H9 (cell line): ENCODE results near the gene ZNF428. TPM values are rescaled to one million over a fixed set of nuclear protein-coding genes. Genes with fewer than 3 reads are reported as not detected.

Source experiments
- DNase-seq: peaks from one replicate; pipeline ENCODE4 v3.0.0-alpha.2; 2017
- H2AFZ ChIP-seq: one replicate; pipeline ENCODE4 v1.6.1; 2013; ENCODE audit warnings: mild to moderate bottlenecking, low read length, control low read depth, moderate library complexity
- H2AK5ac ChIP-seq: 2 replicates; pipeline ENCODE4 v1.6.1; 2013; ENCODE audit warnings: low read length, control low read depth, mixed read lengths; ENCODE audit not compliant: insufficient read length
- H2BK120ac ChIP-seq: one replicate; pipeline ENCODE4 v1.6.1; 2013; ENCODE audit warnings: low read depth, mild to moderate bottlenecking, low read length, control low read depth, inconsistent platforms; ENCODE audit not compliant: poor library complexity, severe bottlenecking
- H2BK12ac ChIP-seq: 2 replicates; pipeline ENCODE4 v1.6.1; 2013; ENCODE audit warnings: low read length, control low read depth, mixed read lengths, low read depth; ENCODE audit not compliant: insufficient read length
- H2BK15ac ChIP-seq: 2 replicates; pipeline ENCODE4 v1.6.1; 2013; ENCODE audit warnings: low read depth, low read length, control low read depth
- H2BK20ac ChIP-seq: one replicate; pipeline ENCODE4 v1.6.1; 2013; ENCODE audit warnings: low read depth, mild to moderate bottlenecking, low read length, control low read depth, inconsistent platforms; ENCODE audit not compliant: poor library complexity, severe bottlenecking
- H2BK5ac ChIP-seq: 2 replicates; pipeline ENCODE4 v1.6.1; 2013; ENCODE audit warnings: low read length, control low read depth, mixed read lengths; ENCODE audit not compliant: insufficient read length
- H3K14ac ChIP-seq: 2 replicates; pipeline ENCODE4 v1.6.1; 2013; ENCODE audit warnings: low read length, control low read depth; ENCODE audit not compliant: insufficient read depth
- H3K18ac ChIP-seq: 2 replicates; pipeline ENCODE4 v1.6.1; 2013; ENCODE audit warnings: low read depth, mild to moderate bottlenecking, mixed read lengths, low read length, control low read depth; ENCODE audit not compliant: insufficient read length
- H3K23ac ChIP-seq: 2 replicates; pipeline ENCODE4 v1.6.1; 2013; ENCODE audit warnings: low read length, control low read depth, mixed read lengths, low read depth; ENCODE audit not compliant: insufficient read length
- H3K23me2 ChIP-seq: 2 replicates; pipeline ENCODE4 v1.6.1; 2013; ENCODE audit warnings: low read depth, mild to moderate bottlenecking, mixed read lengths, low read length, control low read depth; ENCODE audit not compliant: insufficient read length, poor library complexity, severe bottlenecking
- H3K27ac ChIP-seq: 2 replicates; pipeline ENCODE4 v1.5.1; 2013; ENCODE audit warnings: low read length, control low read depth, mixed read lengths, low read depth; ENCODE audit not compliant: insufficient read length
- H3K27me3 ChIP-seq: 2 replicates; pipeline ENCODE4 v1.6.1; 2013; ENCODE audit warnings: low read length, control low read depth, inconsistent platforms; ENCODE audit not compliant: insufficient read depth
- H3K4ac ChIP-seq: 2 replicates; pipeline ENCODE4 v1.6.1; 2013; ENCODE audit warnings: low read depth, mild to moderate bottlenecking, control low read depth, inconsistent platforms, low read length, moderate library complexity
- H3K4me1 ChIP-seq: 2 replicates; pipeline ENCODE4 v1.6.1; 2013; ENCODE audit warnings: low read length, control low read depth, inconsistent platforms; ENCODE audit not compliant: insufficient read depth
- H3K4me2 ChIP-seq: 2 replicates; pipeline ENCODE4 v1.6.1; 2013; ENCODE audit warnings: low read length, control low read depth, mixed read lengths; ENCODE audit not compliant: insufficient read length, insufficient read depth
- H3K56ac ChIP-seq: 2 replicates; pipeline ENCODE4 v1.6.1; 2013; ENCODE audit warnings: low read depth, mild to moderate bottlenecking, mixed read lengths, low read length, control low read depth; ENCODE audit not compliant: insufficient read length
- H3K79me1 ChIP-seq: 2 replicates; pipeline ENCODE4 v1.6.1; 2013; ENCODE audit warnings: low read depth, mild to moderate bottlenecking, moderate library complexity, low read length, control low read depth, inconsistent platforms; ENCODE audit not compliant: insufficient read depth, poor library complexity, severe bottlenecking
- H3K79me2 ChIP-seq: 2 replicates; pipeline ENCODE4 v1.6.1; 2013; ENCODE audit warnings: low read length, control low read depth, inconsistent platforms; ENCODE audit not compliant: insufficient read depth
- H3K9ac ChIP-seq: 2 replicates; pipeline ENCODE4 v1.6.1; 2013; ENCODE audit warnings: low read length, control low read depth, mixed read lengths; ENCODE audit not compliant: insufficient read length; ENCODE audit errors: extremely low read depth
- H3K9me3 ChIP-seq: one replicate; pipeline ENCODE4 v1.6.1; 2013; ENCODE audit warnings: low read depth, low read length, inconsistent platforms; ENCODE audit not compliant: control insufficient read depth
- H3T11ph ChIP-seq: one replicate; pipeline ENCODE4 v1.6.1; 2013; ENCODE audit warnings: mild to moderate bottlenecking, low read length, control low read depth, inconsistent platforms
- H4K20me1 ChIP-seq: one replicate; pipeline ENCODE4 v1.6.1; 2013; ENCODE audit not compliant: control insufficient read depth, insufficient read length, insufficient read depth
- H4K5ac ChIP-seq: 2 replicates; pipeline ENCODE4 v1.6.1; 2013; ENCODE audit warnings: low read depth, mild to moderate bottlenecking, mixed read lengths, low read length, control low read depth; ENCODE audit not compliant: insufficient read length
- H4K8ac ChIP-seq: replicated peaks from 2 replicates; pipeline ENCODE4 v1.6.1; 2013; ENCODE audit warnings: low read length, control low read depth, mixed read lengths, low read depth; ENCODE audit not compliant: insufficient read length
- H4K91ac ChIP-seq: 2 replicates; pipeline ENCODE4 v1.6.1; 2013; ENCODE audit warnings: low read depth, mild to moderate bottlenecking, moderate library complexity, mixed read lengths, low read length, control low read depth; ENCODE audit not compliant: insufficient read length
- H3K27ac Mint-ChIP-seq, 3 experiments: 2 replicates in 2 of 3; 3 replicates in 1 of 3; pipeline ENCODE4 v1.8.0; 2020 to 2021; ENCODE audit warnings: mixed read lengths in 3 of 3, mild to moderate bottlenecking in 1 of 3, moderate library complexity in 1 of 3
- H3K27me3 Mint-ChIP-seq: 2 replicates; pipeline ENCODE4 v1.8.0; 2021; ENCODE audit warnings: low read depth, mild to moderate bottlenecking, moderate library complexity, mixed read lengths
- H3K36me3 Mint-ChIP-seq, 3 experiments: 2 replicates in 2 of 3; 3 replicates in 1 of 3; pipeline ENCODE4 v1.8.0; 2020 to 2021; ENCODE audit warnings: low read depth in 3 of 3, mixed read lengths in 3 of 3; ENCODE audit not compliant: insufficient read depth in 1 of 3
- H3K4me1 Mint-ChIP-seq, 2 experiments: 2 replicates each; pipeline ENCODE4 v1.8.0; 2020; ENCODE audit warnings: mixed read lengths in 2 of 2
- H3K4me3 Mint-ChIP-seq, 2 experiments: 2 replicates in 1 of 2; 3 replicates in 1 of 2; pipeline ENCODE4 v1.8.0; 2020 to 2021; ENCODE audit warnings: mild to moderate bottlenecking in 2 of 2, mixed read lengths in 2 of 2, moderate library complexity in 1 of 2
- H3K9me3 Mint-ChIP-seq, 2 experiments: 2 replicates in 1 of 2; 3 replicates in 1 of 2; pipeline ENCODE4 v1.8.0; 2020; ENCODE audit warnings: mild to moderate bottlenecking in 2 of 2, mixed read lengths in 2 of 2, moderate library complexity in 1 of 2
- WGBS: extraction: QIAGEN DNeasy Blood & Tissue Kit; methylation state at CpG from one replicate; pipeline ENCODE4 v1.1.7; 2013; ENCODE audit warnings: missing lambda C conversion rate, low lambda C conversion rate, mixed read lengths; ENCODE audit not compliant: insufficient read length; ENCODE audit errors: extremely low coverage; 5-methylcytosine and 5-hydroxymethylcytosine counted together
- total RNA-seq: library from RNA; stranded (reverse); gene quantifications from 2 replicates; pipeline ENCODE4 v1.2.1, GENCODE V29; 2021
- TF ChIP-seq, protein P1 (sequence below): fragments of 200-600 bp; sonication (generic); conservative IDR thresholded peaks from 3 replicates; pipeline ENCODE4 v1.8.0; 2021; ENCODE audit warnings: antibody characterized with exemption, mild to moderate bottlenecking

ZNF428 gene
- total RNA-seq, 1 experiment from 2014 or later = 30.3 TPM

DNA sequence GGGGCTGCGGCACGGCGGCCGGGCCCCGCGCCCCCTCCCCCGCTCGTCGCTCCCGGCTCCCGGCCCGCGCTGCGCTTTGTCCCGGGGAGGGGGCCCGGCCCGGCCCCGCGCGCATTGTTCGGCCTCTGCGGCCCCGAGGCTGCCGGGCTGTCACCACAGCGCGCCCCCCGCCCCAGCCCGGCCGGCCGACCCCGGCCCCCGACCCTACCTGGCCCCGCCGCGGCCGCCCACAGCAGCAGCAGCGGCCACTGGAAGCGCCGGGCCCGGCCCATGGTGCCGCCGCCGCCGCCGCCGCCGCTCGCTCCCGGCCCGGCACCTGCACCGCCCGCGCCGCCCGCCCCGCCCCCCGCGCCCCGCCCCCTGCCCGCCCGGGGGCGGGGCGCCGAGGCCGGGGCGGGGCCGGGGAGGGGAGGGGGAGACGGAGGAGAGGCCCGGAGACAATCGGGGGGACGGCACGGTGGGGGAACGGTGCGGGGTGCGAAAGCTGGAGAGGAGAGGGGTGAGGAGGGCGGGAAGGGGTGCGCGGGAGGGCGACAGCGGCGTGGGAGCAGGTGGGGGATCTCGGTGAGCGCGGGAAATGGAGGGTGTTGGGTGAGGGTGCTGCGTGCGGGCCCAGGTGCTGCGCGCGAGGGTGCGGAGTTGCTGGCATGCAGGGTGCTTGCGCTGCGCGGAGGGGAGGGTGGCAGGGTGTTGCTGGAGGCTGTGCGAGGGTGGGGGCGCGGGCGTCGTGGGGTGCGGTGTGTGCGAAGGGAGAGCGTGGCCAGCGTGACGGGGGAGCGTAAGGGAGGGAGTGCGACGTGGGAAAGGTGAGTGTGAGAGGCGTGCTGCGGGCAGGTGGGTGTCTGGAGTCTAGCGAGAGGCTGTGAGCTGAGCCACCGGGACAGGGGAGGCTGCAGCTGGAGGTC is 20.3 kb upstream of the ZNF428 start, which contains the start of gene CADM4:
Gene CADM4, minus strand, starts transcription at position 332 of the 905 bp plus-strand sequence. Its CDS starts 60 bp downstream, at position 272.
- H3K4me1 Mint-ChIP-seq = peaks cover 21 to 40% of the 10 kb centered on the region in 2 experiments
- TF ChIP-seq, protein P1, sequence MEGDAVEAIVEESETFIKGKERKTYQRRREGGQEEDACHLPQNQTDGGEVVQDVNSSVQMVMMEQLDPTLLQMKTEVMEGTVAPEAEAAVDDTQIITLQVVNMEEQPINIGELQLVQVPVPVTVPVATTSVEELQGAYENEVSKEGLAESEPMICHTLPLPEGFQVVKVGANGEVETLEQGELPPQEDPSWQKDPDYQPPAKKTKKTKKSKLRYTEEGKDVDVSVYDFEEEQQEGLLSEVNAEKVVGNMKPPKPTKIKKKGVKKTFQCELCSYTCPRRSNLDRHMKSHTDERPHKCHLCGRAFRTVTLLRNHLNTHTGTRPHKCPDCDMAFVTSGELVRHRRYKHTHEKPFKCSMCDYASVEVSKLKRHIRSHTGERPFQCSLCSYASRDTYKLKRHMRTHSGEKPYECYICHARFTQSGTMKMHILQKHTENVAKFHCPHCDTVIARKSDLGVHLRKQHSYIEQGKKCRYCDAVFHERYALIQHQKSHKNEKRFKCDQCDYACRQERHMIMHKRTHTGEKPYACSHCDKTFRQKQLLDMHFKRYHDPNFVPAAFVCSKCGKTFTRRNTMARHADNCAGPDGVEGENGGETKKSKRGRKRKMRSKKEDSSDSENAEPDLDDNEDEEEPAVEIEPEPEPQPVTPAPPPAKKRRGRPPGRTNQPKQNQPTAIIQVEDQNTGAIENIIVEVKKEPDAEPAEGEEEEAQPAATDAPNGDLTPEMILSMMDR = no peak
- no peak within 1 kb of the TSS for H3K23ac ChIP-seq
- peak within 1 kb of the TSS; percentile 52 for H3K9ac ChIP-seq
- H3K27ac ChIP-seq = no peak within 1 kb of the TSS
- H4K20me1 ChIP-seq = no peaks in the 10 kb centered on the region
- no peak within 1 kb of the TSS for H2BK5ac ChIP-seq
- no peak within 1 kb of the TSS for H4K5ac ChIP-seq
- H2AK5ac ChIP-seq = no peak within 1 kb of the TSS
- H2AFZ ChIP-seq = no peak within 1 kb of the TSS
- no peak within 1 kb of the TSS for H4K8ac ChIP-seq
- H4K91ac ChIP-seq = no peak within 1 kb of the TSS
- no peak within 1 kb of the TSS for H3T11ph ChIP-seq
- peaks cover 24% of the 10 kb centered on the region; the same call in 1 of the 2 replicates for H3K27me3 ChIP-seq
- H2BK20ac ChIP-seq = no peak within 1 kb of the TSS
- H3K4me1 ChIP-seq = peaks cover 2% of the 10 kb centered on the region; the same call in 1 of the 2 replicates
- no CpG with 5 or more reads among the region's 110 CpGs for WGBS
- no peak within 1 kb of the TSS for H2BK12ac ChIP-seq
- peak within 1 kb of the TSS; percentile 96 for H3K4me2 ChIP-seq
- H3K56ac ChIP-seq = no peak within 1 kb of the TSS
- peaks cover 74% of the 10 kb centered on the region for H3K27me3 Mint-ChIP-seq
- DNase-seq = peak; percentile 46
- H3K9me3 ChIP-seq = no peaks in the 10 kb centered on the region
- H3K79me2 ChIP-seq = no peaks in the 10 kb centered on the region
- peaks cover 0 to 5% (median 0%) of the 10 kb centered on the region in 3 experiments; a peak in 2 of 7 replicates for H3K36me3 Mint-ChIP-seq
- H2BK15ac ChIP-seq = no peak within 1 kb of the TSS; the same call in 1 of the 2 replicates
- no peak within 1 kb of the TSS for H3K4ac ChIP-seq
- no peak within 1 kb of the TSS; a peak in 1 of 7 replicates for H3K27ac Mint-ChIP-seq
- peak within 1 kb of the TSS; percentile 72 to 95 for H3K4me3 Mint-ChIP-seq
- no peaks in the 10 kb centered on the region for H3K79me1 ChIP-seq
- no peak within 1 kb of the TSS for H2BK120ac ChIP-seq
- H3K9me3 Mint-ChIP-seq = peaks cover under 1 to 2% of the 10 kb centered on the region in 2 experiments; a peak in 2 of 5 replicates
- peak within 1 kb of the TSS; percentile 60 for H3K14ac ChIP-seq
- H3K18ac ChIP-seq = peak within 1 kb of the TSS; percentile 60
- peaks cover 20% of the 10 kb centered on the region for H3K23me2 ChIP-seq
